ENCODE data around the gene ZNF217.
"Not testable (repeated sequence)": the region's sequence is repeated elsewhere in the genome, so short reads cannot be mapped to it uniquely, and the experiment has no call there.

ZNF217 gene

GRCh38 chr20:53532654-53533312 is 60.9 kb downstream of the ZNF217 start:
- DNase-seq (ENCODE audit: low read depth in 2 of 2) = not testable (repeated sequence)

- no peak for DNase-seq (ENCODE audit: low read depth in 2 of 2)
Observed at GRCh38 chr20:53530440-53530839, 63.2 kb downstream of the ZNF217 start.

DNA sequence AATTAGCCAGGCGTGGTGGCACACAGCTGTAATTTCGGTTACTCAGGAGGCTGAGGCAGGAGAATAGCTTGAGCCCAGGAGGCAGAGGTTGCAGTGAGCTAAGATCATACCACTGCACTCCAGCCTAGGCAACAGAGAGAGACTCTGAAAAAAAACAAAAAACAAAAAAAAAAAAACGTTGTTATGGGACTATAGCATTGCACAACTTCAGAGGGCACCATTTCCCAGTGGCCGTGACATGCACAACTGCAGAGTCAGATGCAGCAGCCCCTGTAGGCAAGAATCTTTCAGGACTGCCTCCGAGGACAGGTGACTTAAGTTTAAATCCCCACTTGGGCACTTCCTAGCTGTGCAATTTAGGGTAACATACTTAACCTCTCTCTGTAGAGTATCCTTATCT is 64.0 kb downstream of the ZNF217 start:
- no peak for DNase-seq (ENCODE audit: low read depth in 2 of 2)

GRCh38 chr20:53527196-53527595 is 66.4 kb downstream of the ZNF217 start:
- DNase-seq (ENCODE audit: low read depth in 2 of 2) = no peak

GRCh38 chr20:53524589-53525312 is 68.9 kb downstream of the ZNF217 start:
- DNase-seq (ENCODE audit: low read depth in 2 of 2) = no peak

DNA sequence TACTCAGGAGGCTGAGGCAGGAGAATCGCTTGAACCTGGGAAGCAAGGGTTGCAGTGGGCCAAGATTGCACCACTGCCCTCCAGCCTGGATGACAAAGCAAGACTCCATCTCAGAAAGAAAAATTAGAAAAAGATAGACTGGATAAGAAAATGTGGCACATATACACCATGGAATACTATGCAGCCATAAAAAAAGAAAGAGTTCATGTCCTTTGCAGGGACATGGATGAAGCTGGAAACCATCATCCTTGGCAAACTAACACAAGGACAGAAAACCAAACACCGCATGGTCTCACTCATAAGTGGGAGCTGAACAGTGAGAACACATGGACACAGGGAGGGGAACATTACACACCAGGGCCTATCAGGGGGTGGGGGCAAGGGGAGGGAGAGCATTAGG is 70.0 kb downstream of the ZNF217 start:
- not testable (repeated sequence) for DNase-seq (ENCODE audit: low read depth in 2 of 2)

DNA sequence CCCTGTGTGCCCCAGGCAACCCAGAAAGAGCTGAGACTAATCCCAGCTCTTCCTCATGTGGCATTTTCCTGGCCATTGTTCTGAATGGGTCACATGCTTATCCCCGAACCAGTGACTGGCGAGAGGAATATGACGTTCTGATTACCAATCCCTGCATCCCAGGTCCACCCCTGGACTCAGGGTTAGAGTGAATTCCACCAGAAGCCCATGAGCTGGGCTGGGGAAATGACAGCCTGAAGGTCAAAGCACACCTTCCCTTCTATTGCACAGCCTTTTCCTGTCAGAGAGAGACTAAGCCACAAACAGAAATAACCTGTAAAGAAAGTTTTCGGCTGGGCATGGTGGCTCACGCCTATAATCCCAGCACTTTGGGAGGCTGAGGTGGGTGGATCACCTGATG is 70.9 kb downstream of the ZNF217 start:
- DNase-seq (ENCODE audit: low read depth in 2 of 2) = no peak

- DNase-seq (ENCODE audit: low read depth in 2 of 2) = no peak
Observed at GRCh38 chr20:53522026-53522425, 71.6 kb downstream of the ZNF217 start.

DNA sequence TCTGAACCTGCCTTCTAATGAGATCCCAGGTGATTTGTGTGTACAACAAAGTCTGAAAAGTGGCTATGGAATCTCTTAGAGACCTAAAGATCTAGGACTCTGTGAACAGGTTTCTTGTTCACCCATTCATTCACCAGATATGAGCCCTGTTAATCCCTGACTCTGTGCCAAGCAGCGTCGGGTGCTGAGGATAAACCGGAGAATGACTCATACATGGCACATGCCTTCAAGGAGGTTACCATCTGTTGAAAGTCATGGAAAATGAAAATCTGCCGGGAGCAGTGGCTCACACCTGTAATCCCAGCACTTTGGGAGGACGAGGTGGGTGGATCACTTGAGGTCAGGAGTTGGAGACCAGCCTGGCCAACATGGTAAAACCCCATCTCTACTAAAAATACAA is 72.2 kb downstream of the ZNF217 start:
- DNase-seq (ENCODE audit: low read depth in 2 of 2) = not testable (repeated sequence)

DNA sequence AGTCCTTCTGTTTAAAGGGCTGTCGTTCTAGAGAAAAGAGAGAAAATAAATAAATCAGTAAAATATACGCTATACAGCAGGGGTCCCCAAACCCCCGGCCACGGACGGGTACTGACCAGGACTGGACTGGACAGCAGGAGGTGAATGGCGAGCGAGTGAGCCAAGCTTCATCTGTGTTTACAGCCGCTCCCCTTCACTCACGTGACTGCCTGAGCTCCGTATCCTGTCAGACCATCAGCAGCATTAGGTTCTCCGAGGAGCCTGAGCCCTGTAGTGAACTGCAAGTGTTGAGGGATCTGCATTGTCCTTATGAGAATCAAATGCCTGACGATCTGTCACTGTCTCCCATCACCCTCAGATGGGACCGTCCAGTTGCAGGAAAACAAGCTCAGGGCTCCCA is 76.5 kb downstream of the ZNF217 start:
- no peak for DNase-seq (ENCODE audit: low read depth in 2 of 2)

Data from stimulated activated CD4-positive, alpha-beta T cell treated with anti-CD3 and anti-CD28 coated beads, Interleukin-1b, Interleukin-23, amount 100 ng/mL, for 4 hours (primary cell).